Muscle layer of duodenum (tissue), 2 donors: Measurements from ENCODE around the gene CMTM4.
"Not testable (repeated sequence)": the region's sequence is repeated elsewhere in the genome, so short reads cannot be mapped to it uniquely, and the experiment has no call there.

Source experiments
- H3K27ac ChIP-seq: one replicate; pipeline ENCODE4 v1.7.0; 2013; ENCODE audit warnings: mild to moderate bottlenecking, low read length
- H3K27me3 ChIP-seq: one replicate; pipeline ENCODE4 v1.7.0; 2013; ENCODE audit warnings: low read depth, mild to moderate bottlenecking, control low read depth, low read length
- H3K36me3 ChIP-seq, 2 donors: one replicate each; pipeline ENCODE4 v1.7.0; 2013; ENCODE audit warnings: low read length in 2 of 2, control low read depth in 1 of 2, mild to moderate bottlenecking in 1 of 2; ENCODE audit not compliant: insufficient read depth in 2 of 2, control insufficient read depth in 1 of 2
- H3K4me1 ChIP-seq, 2 donors: one replicate each; pipeline ENCODE4 v1.7.0; 2013; ENCODE audit warnings: low read length in 2 of 2, mild to moderate bottlenecking in 2 of 2, control low read depth in 1 of 2, moderate library complexity in 1 of 2; ENCODE audit not compliant: insufficient read depth in 2 of 2, control insufficient read depth in 1 of 2
- H3K4me3 ChIP-seq, 2 donors: one replicate each; pipeline ENCODE4 v1.7.0; 2013; ENCODE audit warnings: low read length in 2 of 2, low read depth in 1 of 2, mild to moderate bottlenecking in 1 of 2
- H3K9me3 ChIP-seq, 2 donors: one replicate each; pipeline ENCODE4 v1.7.0; 2013; ENCODE audit warnings: low read length in 2 of 2, control low read depth in 1 of 2, mild to moderate bottlenecking in 1 of 2; ENCODE audit not compliant: control insufficient read depth in 1 of 2
- donor health status: healthy.

CMTM4 gene

GRCh38 chr16:66689282-66689681, 7.3 kb downstream of the CMTM4 start:
- no peaks in the 10 kb centered on the region for H3K9me3 ChIP-seq
- no peaks in the 10 kb centered on the region for H3K36me3 ChIP-seq
- H3K4me1 ChIP-seq: no peaks in the 10 kb centered on the region
- H3K27ac ChIP-seq: no peak overlapping the region
- H3K27me3 ChIP-seq: no peaks in the 10 kb centered on the region
- no peak overlapping the region for H3K4me3 ChIP-seq

GRCh38 chr16:66687906-66688625, 8.5 kb downstream of the CMTM4 start:
- Histone ChIP-seq H3K4me3 (no peak overlapping the region), H3K4me1 (no peaks in the 10 kb centered on the region), H3K27ac (no peak overlapping the region), H3K9me3 (no peaks in the 10 kb centered on the region), H3K27me3 (no peaks in the 10 kb centered on the region), H3K36me3 (no peaks in the 10 kb centered on the region)

GRCh38 chr16:66685501-66686115, 10.9 kb downstream of the CMTM4 start:
- H3K27me3 ChIP-seq, H3K9me3 ChIP-seq, H3K4me3 ChIP-seq, H3K4me1 ChIP-seq, H3K27ac ChIP-seq, H3K36me3 ChIP-seq: not testable (repeated sequence)

GRCh38 chr16:66682271-66682670, 14.3 kb downstream of the CMTM4 start:
- H3K4me1 ChIP-seq: no peaks in the 10 kb centered on the region

GRCh38 chr16:66681676-66682075, 14.9 kb downstream of the CMTM4 start:
- no peaks in the 10 kb centered on the region for H3K4me1 ChIP-seq
- no peak overlapping the region for H3K4me3 ChIP-seq
- H3K27ac ChIP-seq: no peak overlapping the region
- no peaks in the 10 kb centered on the region for H3K36me3 ChIP-seq
- no peaks in the 10 kb centered on the region for H3K27me3 ChIP-seq
- H3K9me3 ChIP-seq: no peaks in the 10 kb centered on the region

More at GRCh38 chr16:66682271-66682670, 14.3 kb downstream of the CMTM4 start:
- Histone ChIP-seq H3K9me3 (no peaks in the 10 kb centered on the region), H3K36me3 (no peaks in the 10 kb centered on the region), H3K27ac (no peak overlapping the region), H3K27me3 (no peaks in the 10 kb centered on the region), H3K4me3 (no peak overlapping the region)

GRCh38 chr16:66678337-66678736, 18.2 kb downstream of the CMTM4 start:
- H3K36me3 ChIP-seq: no peaks in the 10 kb centered on the region
- H3K9me3 ChIP-seq: no peaks in the 10 kb centered on the region
- no peak overlapping the region for H3K4me3 ChIP-seq
- no peak overlapping the region for H3K27ac ChIP-seq
- no peaks in the 10 kb centered on the region for H3K27me3 ChIP-seq
- H3K4me1 ChIP-seq: no peaks in the 10 kb centered on the region

- H3K27ac ChIP-seq: no peak overlapping the region
- H3K9me3 ChIP-seq: no peaks in the 10 kb centered on the region
Observed at GRCh38 chr16:66677836-66678235, 18.7 kb downstream of the CMTM4 start.

GRCh38 chr16:66677179-66677578, 19.4 kb downstream of the CMTM4 start:
- Histone ChIP-seq H3K27ac (no peak overlapping the region), H3K27me3 (no peaks in the 10 kb centered on the region), H3K4me1 (no peaks in the 10 kb centered on the region), H3K9me3 (no peaks in the 10 kb centered on the region), H3K4me3 (no peak overlapping the region), H3K36me3 (no peaks in the 10 kb centered on the region)

More at GRCh38 chr16:66677836-66678235, 18.7 kb downstream of the CMTM4 start:
- Histone ChIP-seq H3K4me3 (no peak overlapping the region), H3K27me3 (no peaks in the 10 kb centered on the region), H3K4me1 (no peaks in the 10 kb centered on the region), H3K36me3 (no peaks in the 10 kb centered on the region)

GRCh38 chr16:66676599-66676998, 19.9 kb downstream of the CMTM4 start:
- Histone ChIP-seq H3K4me3 (no peak overlapping the region), H3K9me3 (no peaks in the 10 kb centered on the region), H3K27me3 (no peaks in the 10 kb centered on the region), H3K36me3 (no peaks in the 10 kb centered on the region), H3K27ac (no peak overlapping the region), H3K4me1 (no peaks in the 10 kb centered on the region)

- Histone ChIP-seq H3K27ac (no peak overlapping the region), H3K4me3 (no peak overlapping the region), H3K27me3 (no peaks in the 10 kb centered on the region), H3K36me3 (no peaks in the 10 kb centered on the region), H3K9me3 (no peaks in the 10 kb centered on the region), H3K4me1 (no peaks in the 10 kb centered on the region)
Observed at GRCh38 chr16:66673691-66674090, 22.9 kb downstream of the CMTM4 start.

- no peaks in the 10 kb centered on the region for H3K9me3 ChIP-seq
- no peaks in the 10 kb centered on the region for H3K27me3 ChIP-seq
- H3K36me3 ChIP-seq: no peaks in the 10 kb centered on the region
- H3K4me1 ChIP-seq: no peaks in the 10 kb centered on the region
- no peak overlapping the region for H3K4me3 ChIP-seq
- no peak overlapping the region for H3K27ac ChIP-seq
Observed at GRCh38 chr16:66670691-66671388, 25.7 kb downstream of the CMTM4 start.
